ENCODE results near the gene GPN2.
"Not testable (repeated sequence)": the region's sequence is repeated elsewhere in the genome, so short reads cannot be mapped to it uniquely, and the experiment has no call there.

GRCh38 chr1:26837665-26838064 is 52.4 kb downstream of the GPN2 start:
- TF ChIP-seq, protein P1, sequence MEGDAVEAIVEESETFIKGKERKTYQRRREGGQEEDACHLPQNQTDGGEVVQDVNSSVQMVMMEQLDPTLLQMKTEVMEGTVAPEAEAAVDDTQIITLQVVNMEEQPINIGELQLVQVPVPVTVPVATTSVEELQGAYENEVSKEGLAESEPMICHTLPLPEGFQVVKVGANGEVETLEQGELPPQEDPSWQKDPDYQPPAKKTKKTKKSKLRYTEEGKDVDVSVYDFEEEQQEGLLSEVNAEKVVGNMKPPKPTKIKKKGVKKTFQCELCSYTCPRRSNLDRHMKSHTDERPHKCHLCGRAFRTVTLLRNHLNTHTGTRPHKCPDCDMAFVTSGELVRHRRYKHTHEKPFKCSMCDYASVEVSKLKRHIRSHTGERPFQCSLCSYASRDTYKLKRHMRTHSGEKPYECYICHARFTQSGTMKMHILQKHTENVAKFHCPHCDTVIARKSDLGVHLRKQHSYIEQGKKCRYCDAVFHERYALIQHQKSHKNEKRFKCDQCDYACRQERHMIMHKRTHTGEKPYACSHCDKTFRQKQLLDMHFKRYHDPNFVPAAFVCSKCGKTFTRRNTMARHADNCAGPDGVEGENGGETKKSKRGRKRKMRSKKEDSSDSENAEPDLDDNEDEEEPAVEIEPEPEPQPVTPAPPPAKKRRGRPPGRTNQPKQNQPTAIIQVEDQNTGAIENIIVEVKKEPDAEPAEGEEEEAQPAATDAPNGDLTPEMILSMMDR (IDR thresholded peaks at IDR 0.05), result not testable (repeated sequence)
- not testable (repeated sequence) for TF ChIP-seq EZH2 (IDR thresholded peaks at IDR 0.05; ENCODE audit: borderline replicate concordance, insufficient read depth, low read depth, low read length, poor library complexity, severe bottlenecking)

Data from B cell (primary cell).